Kidney glomerular epithelial cell (primary cell): Measurements from ENCODE around the gene LMO7.
"Not testable (repeated sequence)": the region's sequence is repeated elsewhere in the genome, so short reads cannot be mapped to it uniquely, and the experiment has no call there.

Experiments
- DNase-seq: peaks from one replicate; lab custom pipeline; 2025; lab: John Stamatoyannopoulos, UW

The LMO7 gene

DNA sequence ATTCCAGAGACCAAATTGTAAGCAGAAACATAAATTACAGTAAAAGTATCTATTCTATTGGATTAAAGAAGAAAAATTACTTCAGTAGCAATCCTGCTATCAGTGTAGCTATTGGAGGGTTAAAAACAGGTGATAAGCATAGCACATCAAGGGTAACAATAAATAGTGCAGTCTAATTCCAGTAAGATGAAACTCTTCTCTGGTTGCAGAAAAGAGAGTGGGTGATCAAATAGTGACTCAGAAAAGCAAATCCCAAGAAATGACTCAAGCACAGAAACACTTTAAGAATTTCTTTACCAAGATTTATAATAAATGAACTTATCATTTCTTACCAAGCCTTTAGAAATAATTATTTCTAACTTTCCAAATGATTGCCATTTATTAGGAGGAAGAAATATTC lies 135.7 kb downstream of the LMO7 start:
- DNase-seq, result peak; percentile 93

DNA sequence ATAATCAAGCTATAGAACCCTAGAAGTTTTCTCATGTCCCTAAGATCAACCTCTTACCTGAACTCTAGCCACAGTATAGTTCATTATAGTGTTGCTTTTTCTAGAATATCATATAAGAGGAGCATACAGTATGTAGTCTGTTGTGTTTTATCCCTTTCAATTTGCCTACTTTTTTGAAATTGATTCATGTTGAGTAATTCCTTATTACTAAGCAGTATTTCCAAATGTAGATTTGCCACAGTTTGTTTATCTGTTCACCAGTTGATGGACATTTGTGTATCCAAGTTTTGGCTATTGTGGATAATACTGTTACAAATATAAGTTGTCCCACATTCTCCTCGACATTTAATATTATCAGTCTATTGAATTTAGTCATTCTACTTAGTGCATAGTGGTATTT lies 138.0 kb downstream of the LMO7 start:
- no peak for DNase-seq

DNA sequence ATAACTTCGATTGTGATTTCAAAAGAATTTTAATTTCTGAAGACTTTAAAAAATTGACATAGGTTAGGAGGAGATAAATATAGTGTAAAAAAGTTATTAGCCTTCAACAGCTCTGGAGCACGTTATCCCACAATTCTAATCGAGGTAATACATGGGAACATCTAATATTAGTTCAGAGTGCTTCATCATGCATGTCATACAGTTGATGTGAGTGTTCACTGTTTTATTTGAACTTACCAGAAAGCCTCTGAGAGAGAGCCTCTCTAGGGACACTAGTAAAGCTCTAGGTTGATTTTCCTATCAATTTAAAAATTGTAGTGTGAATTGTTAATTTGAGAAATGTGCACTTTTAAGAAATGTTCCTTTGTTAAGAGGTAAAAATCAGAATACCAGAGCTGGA lies 140.4 kb downstream of the LMO7 start:
- DNase-seq, result no peak

DNA sequence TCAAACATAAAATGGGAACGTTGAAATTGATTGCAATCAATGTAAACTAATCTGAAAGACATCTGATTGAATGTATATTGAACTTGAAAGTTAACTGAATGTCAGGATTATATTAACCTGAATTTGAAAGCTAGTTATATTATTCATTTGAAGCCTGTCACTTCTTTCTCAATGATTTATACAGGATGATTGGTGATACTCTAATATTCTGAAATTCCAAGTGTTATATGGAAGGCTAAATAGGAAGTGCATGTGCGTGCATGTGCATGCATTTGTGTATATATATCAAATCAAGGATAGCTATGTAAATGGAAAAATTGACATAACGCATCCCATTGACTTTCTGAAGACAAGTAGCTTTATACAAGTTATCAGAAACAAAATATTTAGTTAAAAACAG lies 143.3 kb downstream of the LMO7 start:
- DNase-seq, result no peak

DNA sequence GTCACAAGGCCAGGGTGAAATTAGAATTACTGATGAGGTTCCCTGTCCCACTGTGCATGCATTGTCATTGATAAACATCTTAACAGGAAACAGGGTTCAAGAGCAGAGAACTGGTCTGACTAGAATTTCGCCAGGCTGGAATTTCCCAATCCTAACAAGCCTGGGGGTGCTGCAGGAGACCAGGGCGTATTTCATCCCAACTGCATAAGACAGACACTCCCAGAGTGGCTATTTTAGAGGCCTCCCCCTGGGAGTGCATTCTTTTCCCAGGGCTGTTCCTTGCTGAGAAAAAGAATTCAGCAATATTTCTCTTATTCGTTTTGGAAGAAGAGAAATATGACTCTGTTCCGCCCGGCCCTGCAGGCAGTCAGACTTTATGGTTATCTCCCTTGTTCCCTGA lies 144.0 kb downstream of the LMO7 start:
- not testable (repeated sequence) for DNase-seq

DNA sequence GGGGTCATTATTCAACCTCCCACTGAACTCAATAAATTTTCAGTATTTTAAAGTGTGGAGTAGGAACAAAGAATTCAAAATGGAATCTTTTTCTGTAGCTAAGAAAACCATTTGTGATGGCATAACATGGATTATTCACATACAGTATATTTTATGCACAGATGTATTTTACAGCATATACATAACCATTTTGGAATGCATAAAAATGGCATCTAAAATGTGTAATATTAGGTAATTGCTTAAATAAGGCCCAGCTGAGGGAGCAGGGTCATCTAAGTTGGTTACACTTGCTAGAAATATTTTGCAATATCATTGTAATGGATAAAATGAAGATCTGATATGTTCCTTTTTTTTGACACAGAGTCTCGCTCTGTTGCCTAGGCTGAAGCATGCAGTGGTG lies 146.9 kb downstream of the LMO7 start:
- no peak for DNase-seq

DNA sequence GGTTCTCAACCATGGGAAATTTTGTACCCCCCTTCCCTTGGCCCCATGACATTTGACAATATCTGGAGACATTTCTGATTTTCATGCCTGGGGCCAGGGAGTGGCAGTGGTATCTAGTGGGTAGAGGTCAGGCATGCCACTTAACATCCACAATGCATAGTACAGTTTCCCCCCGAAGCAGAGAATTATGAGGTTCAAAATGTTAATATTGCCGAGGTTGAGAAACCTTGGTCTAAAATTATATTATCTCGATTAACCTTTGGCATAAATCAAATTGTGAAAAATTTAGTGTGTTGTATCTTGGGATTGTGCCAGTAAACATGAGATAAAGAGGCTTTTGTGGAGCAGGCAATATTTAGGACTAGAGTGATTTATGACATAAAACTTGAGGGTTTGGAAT lies 147.9 kb downstream of the LMO7 start:
- DNase-seq, result no peak

DNA sequence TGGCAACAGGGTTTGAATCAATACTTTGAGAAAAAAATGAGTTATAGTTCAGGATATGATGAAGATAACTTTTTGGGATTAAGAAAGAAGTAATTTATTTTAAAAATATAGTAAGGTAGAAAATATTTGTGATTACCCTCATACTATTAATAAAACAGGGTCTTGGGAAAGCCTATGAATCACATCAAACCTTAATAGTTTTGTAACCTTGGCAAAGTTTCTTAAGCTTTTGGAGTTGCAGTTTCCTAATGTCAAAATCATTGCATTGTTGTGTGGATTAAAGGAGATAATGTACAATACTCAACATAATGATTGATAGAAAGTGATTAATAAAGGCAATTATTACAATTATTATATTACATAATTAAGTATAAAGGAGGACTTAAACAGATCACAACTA lies 149.0 kb downstream of the LMO7 start:
- DNase-seq, result no peak

DNA sequence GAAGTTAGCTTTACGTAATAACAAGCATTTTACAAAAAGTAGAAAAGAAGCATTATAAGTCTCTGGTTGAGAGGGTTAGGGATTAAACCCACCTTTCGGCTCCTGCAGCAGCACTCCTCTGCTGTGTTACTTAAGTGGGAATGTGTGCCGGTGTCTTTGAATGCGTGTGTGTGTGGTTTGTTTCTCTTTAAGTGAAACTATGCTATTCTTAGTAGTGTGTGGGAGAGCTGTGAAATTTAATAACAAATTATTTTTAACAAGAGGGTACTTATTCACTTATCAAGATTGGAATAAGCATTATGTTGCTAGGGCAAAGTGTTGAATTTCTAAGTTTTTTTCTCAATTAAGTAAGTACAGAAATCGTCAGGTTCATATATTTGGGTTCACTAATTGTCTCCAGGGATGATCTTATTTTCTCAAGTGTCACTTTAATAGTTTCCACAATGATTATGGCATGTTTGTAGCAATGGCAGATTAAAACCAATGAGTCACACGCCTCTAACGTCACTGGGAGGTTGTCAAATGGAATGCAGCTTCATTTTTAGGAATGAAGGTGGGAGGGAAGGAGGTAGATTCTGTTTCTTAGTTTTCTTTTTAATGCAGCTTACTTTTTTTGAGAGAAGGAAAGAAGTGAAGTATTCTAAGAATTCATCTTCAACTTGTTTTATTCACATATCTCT lies 151.3 kb downstream of the LMO7 start:
- DNase-seq, result peak; percentile 22

DNA sequence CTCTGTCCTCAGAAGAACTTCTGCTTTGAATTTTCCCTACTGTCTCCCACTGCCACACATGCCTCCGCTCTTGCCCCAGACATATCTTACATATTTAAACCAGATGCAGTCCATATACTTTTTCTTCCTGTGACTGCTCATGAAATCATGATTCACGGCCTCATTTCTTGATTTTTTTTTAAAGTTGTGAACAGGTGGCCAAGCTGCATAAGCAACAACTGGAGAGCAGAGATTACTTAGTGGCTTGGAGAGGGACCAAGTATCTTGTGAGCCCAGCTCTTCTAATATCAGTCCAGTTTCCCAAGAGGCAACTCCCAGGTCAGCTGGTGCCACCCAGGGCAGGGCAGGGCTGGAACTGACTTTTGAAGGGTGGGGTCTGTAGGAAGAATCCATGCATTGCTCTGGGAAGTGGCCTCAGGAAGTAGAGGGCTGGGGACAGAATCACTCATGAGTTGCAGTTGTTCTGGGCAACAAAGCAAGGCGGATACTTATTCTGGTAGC lies 152.4 kb downstream of the LMO7 start:
- DNase-seq, result no peak

DNA sequence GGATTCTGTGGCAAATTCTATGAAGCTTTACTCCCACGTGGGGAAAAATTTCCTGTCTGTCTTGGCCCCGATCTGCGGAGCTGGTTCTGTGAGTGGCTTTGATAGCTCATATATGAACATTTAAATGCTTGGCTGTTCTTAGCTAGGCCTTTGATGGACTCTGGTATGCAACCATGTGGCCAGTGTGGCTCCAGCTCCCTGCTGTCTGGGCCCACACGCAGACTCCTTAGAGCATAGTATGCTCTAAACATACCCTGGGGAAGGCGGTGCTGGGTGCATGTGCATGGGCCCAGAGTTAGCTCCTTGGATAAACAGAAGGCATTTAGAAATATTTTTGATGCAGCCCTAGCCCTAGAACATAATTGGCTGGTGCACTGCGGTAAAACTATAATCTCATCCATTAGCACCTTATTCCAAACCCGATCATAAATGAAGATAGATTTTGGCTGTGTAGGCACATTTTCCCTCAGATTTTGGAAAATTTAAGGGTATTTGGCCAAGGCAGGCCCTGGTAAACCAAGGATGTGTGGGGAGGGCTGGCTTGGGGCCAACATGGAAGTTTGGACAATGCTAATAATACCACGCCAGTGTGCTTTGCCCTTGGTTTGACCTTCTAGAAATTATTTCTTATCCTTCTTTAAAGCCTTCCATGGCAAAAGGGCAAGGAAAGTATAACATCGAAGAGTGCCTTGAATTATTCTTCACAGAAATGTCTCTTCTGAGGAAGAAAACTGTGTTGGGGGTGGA lies 153.5 kb downstream of the LMO7 start:
- no peak for DNase-seq

DNA sequence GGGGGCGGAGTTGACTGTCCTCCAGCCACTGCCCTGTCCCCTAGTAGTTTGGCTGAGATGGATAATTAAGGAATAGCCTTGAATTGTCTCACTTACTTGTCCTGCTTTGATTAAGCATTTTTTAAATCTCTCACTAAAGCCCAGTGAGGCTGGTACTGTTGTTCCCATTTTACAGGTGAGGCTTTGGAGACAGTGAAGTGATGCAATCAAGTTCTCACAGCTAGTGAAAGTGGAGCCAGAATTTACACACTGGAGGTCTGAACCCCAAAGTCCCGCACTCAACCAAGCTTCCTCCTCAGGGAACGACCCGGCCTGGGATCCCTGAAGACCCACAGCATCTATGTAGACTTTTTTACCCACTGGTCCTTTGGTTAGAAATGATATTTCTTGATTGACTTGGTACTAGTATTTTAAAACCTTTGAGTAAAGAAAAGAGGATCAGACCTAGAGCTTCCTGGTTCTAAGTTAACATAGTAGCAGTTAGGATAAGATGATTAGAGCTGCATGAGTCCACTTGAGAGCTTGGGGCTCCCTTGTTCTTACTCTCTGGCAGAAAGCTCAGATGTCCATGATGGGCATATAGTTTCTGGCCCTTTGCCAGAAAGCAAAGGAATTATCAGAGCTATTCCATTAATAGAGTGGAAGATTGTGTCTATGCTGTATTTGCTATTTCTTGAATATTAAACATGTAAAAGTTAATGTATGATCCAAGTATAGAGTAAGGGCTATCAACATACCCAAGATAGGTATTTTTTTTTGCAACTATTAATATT lies 154.3 kb downstream of the LMO7 start:
- no peak for DNase-seq

DNA sequence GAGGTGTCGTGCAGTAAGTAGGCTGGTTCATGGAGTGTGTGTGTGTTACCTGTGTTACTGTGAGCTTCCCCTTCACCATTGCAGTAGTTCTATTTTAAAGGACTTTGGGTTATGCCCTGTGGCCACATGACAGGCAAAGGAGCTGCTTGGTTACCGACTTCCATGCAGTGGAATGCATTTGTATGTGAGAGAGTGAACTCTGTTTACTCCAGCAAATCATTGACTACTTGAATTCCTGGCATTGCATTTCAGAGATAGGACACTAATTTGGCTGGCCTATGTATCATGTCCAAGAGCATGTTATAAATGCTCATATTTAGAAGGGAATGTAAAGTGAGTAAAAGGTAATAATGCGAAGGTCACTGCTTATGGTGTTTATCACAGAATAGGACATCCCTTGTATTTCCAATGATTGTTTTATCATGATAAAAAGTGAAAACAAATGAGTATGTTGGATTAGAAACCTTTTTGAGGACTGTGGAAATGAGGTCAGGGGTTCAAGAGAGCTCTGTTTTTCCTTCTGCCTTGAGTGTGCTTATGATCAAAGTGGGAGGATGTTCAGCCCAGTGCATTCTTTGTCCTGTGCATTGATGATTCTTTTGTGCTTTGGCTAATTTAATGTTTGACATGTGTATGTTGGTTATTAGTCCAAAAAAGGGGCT lies 156.5 kb downstream of the LMO7 start:
- DNase-seq, result peak; percentile 77

DNA sequence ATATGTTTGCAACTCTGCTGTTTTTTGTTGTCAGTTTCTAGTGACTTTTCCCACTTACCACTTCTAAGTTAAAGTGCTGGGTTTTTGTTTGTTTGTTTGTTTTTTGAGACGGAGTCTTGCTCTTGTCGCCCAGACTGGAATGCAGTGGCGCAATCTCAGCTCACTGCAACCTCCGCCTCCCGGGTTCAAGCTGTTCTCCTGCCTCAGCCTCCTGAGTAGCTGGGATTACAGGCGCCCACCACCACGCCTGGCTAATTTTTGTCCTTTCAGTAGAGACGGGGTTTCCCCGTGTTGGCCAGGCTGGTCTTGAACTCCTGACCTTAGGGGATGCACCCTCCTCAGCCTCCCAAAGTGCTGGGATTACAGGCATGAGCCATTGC lies 157.0 kb downstream of the LMO7 start:
- not testable (repeated sequence) for DNase-seq

DNA sequence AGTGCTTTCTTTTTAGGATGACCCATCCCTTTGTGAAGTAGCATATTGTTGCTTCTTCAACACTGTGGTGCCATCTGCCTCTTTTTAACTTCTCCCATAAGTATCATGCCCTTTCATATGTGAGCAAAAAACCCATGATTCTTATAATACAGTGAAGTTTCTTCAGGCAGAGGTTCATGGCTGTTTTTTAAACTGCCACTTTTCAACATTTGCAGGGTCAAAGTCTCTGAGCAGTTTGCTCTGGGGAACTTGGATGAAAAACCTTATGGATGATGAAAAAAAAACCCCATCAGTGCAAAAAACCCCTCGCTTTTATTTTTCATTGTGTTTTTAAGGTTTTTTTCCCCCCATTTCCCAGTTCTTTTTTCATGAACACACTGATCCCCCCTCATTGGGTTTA lies 158.5 kb downstream of the LMO7 start:
- DNase-seq, result no peak

DNA sequence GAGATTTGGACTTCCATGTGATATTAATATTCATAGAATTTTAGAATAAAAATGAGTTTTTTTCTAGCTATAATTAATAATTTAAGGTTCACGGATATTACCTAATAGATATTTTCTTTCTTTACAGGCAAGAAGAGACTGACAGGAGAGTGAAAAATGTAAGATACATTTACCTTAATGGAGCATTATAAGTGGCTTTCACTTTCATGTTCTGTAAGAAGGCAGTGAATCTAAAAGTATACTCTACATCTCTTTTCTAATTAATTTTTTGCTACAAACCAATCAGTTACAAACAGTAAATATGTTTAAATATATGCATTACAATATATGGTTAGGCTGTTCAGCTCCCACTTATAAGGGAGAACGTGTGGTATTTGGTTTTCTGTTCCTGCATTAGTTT lies 159.1 kb downstream of the LMO7 start:
- no peak for DNase-seq

DNA sequence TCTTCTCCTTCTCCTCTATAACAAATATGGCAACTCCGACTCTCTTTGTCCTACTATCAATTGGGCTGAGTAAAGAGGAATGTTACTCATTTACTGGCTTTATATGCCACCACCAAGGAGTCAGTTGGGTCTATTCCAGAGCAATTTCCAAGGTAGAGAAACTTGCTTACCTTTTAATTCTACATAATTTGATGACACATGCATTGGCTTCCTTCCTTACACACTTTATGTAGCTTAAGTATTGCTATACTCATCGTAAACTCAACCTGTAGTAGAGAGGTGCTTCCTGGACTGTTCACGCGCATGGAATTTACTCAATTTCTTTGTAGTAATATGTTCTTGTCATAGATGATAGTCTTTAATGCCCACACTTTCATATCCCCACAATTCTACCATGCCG lies 160.7 kb downstream of the LMO7 start:
- no peak for DNase-seq

DNA sequence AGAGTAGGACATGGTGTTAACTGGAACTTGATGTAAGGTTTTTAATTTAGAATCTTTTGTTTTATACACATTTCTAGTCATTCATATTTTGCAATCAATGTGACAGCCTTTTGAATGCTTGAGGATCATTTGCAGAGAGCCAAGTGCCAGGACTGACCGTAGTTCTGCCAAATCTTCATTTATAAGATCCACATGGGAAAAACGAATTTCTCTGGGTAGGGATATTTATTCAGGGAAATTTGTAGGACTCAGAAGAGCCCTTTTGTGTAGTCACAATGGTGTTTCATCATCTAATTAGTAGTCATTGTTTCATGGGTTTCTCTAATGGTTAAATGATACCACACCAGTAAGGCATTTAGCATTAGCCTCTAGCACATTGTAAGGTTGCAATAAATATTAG lies 161.1 kb downstream of the LMO7 start:
- no peak for DNase-seq

DNA sequence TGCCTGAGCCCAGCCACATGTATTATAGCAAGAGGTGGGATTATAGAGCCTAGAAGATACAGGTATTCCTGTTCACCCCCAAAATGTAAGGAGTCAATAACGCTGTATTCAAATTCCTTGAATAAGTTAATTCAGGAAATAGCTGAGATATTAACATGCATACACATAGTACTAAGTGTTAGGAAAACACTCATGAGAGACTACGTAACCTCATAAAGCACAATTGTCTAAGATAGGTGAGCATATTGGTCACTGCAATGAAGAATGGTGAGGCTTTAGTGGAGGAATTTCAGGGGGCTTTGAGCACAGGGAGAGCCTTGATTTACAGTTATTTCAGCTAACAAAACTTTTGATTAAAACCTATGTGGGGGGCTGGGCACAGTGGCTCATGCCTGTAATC lies 161.6 kb downstream of the LMO7 start:
- DNase-seq, result no peak

DNA sequence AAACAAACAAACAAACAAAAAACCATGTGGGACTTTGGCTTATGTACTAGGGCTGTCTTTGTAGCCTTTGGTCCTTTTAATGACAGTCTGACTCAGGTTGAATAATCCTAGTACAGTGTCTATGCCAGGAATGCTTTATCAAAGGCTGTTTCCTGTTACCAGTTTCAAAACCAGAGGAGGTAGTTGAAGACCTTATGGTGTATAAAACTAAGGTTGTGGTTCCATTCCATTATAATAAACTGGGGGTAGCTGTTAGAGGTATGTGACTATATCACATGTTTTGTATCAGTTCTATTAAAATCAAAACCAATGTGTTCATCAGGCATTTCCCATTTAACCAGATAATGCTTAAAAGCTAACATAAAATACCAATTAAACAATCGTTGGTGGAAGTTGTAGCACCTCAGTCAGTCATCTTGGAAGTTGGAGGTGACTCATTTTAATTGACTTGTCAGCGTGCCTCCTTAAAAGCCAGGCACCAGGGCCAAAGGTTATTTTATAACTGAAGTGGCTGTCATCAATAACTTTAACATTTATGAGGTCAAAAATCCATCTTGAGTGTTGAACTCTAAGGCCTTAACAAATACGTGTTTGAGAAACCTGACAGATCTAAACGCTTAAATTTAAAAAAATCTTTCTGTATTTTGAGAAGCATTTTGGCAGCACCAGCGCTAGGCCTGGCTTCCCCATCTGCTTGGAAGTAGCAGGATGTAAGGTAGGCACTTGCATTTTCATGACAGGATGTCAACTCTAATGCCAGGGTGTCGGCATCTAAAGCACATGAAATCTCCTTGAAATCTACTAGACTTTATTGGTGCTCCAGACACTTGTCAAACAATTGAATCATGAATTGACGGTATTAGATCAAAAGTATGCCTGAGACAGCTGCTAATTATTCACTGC lies 162.5 kb downstream of the LMO7 start:
- no peak for DNase-seq

DNA sequence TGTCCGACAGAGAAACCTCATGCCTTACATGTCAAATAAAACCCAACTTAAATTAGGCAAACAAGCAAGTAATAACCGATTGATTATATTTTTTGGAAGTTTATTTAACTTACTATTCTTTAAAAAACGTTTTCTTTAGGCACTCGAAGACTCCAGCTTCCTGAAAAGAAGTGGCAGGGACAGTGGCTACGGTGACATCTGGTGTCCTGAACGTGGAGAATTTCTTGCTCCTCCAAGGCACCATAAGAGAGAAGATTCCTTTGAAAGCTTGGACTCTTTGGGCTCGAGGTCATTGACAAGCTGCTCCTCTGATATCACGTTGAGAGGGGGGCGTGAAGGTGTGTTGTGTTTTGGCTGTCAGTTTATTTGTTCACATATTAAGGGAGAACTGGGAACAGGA lies 164.4 kb downstream of the LMO7 start:
- no peak for DNase-seq
